SKM-1 treated with dmso at 0.1 percent for 144 hours (cell line): ENCODE results near the gene CEP131.

Experiments used
- DNase-seq: peaks from one replicate; lab custom pipeline; 2025; ENCODE audit not compliant: unreplicated experiment; lab: John Stamatoyannopoulos, UW

CEP131 gene

DNA sequence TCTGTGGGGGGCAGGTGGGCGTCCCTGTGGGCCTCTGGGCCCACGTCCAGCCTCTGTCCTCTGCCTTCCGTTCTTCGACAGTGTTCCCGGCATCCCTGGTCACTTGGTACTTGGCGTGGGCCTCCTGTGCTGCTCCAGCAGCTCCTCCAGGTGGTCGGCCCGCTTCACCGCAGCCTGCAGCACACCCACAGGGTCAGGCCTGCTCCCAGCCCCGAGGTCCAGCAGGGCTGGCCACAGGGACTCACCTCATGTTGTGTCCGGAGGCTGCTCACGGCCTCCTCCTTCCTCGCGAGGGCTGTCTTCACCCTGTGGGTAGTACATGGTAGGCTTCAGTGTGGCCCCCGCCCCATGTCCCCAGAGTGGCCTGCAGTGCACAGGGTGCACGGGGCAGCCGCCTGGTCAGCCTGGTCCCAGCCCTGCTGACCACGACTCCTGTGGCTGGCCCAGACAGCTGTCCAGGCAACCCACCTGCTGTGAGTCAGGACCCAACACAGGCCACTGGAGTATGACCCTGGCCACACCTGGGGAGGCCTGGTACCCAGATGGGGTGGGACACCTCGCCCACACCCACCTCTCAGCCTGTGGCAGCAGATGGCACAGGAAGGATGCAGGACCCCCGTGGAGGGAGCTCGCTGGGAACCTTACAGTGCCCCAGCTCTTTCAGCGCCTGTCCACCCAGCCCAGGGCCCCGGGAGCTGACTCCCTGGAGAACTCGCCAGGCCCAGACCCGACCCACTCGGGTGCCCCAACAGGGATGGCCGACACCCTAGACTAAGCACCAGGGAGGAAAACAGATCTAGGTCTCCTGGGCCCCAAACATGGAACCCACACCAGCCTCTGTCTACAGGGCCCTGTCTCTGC lies 32.9 kb downstream of the CEP131 start:
- DNase-seq: no peak

- no peak for DNase-seq
Observed at GRCh38 chr17:81189016-81189415, 33.7 kb downstream of the CEP131 start.

DNA sequence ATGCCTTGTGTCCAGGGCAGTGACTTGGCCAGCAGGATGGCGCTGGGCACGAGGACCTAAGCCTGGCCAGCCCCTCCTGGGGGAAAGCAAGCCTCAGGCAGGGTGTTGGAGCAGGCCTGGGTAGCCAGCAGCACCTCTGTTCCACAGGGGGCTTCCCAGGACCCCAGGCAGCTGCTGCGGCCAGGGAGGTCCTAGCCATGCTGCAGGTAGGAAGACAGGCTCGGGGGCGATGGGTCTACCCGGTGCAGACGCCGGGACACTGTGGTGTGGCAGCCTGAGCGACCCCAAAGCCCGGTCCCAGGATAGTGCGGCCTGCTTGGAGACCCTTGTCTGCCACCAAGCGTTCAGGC lies 34.3 kb downstream of the CEP131 start:
- no peak for DNase-seq

DNA sequence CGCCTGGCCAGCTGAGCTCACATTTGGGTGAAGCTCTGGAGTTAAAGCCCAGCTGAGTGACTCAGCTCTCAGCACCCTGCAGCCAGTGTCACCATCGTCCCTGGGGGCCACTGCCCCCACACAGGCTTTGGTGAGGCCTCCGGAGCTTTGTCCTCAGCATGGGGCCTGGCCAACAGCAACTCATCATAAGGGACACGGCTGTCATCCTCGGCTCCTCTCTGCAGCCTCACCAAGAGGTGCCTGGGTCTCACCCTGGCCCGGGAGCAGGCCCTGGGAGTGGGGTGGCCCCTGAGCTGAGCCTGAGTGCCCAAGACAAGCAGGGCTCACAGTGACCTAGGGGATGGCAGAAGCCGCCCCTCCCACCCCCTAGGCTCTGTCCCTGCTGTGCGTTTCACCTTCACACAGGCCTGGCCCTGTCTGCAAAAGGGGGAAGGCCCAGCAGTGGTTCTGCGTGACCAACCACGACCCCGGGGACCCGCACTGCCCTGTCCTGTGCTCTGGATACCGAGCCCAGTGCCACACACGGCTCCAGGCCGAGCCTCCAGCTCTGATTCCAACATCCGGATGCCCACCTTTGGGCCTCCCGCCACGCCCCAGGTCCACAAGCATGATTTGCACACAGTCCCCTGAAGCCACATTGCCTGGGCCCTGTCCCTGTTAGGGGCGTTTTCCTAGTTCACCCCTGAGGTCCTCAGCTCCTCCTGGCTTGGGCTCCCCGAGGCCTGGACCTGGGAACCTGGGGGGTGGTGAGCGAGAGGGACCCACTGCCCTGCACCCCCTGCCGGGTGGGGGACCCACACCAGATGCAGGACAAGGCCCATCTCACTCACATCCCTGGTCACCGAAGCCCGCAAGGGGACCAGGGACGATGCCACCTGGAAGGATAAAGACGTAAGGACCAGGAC lies 34.9 kb downstream of the CEP131 start:
- no peak for DNase-seq

- no peak for DNase-seq
Observed at GRCh38 chr17:81187120-81187519, 35.6 kb downstream of the CEP131 start.

GRCh38 chr17:81186203-81186602 lies 36.6 kb downstream of the CEP131 start:
- DNase-seq: no peak

- no peak for DNase-seq
Observed at GRCh38 chr17:81184555-81184954, 38.2 kb downstream of the CEP131 start.

DNA sequence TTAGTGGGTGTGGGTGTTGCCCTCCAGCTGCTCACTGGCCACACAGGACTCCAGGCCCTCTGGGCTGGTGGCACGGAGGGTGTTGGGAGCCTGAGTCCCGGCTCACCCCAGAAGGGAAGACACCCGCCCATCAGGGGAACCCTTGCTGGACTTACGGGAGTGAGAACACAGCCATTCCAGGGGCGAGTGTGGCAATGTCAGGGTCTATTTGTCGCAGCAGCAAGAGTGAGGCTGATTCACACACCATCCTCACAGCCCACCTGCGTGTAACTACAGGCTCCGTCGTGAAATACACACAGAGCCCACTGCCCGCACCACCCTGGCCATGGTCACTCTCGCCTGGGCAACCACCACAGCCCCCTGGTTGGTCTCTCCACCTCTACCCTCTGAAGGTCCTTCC lies 39.0 kb downstream of the CEP131 start:
- no peak for DNase-seq

GRCh38 chr17:81183316-81183715 lies 39.4 kb downstream of the CEP131 start:
- no peak for DNase-seq

GRCh38 chr17:81182596-81182995 lies 40.2 kb downstream of the CEP131 start:
- no peak for DNase-seq

- no peak for DNase-seq
Observed at GRCh38 chr17:81181811-81182185, 41.0 kb downstream of the CEP131 start.

DNA sequence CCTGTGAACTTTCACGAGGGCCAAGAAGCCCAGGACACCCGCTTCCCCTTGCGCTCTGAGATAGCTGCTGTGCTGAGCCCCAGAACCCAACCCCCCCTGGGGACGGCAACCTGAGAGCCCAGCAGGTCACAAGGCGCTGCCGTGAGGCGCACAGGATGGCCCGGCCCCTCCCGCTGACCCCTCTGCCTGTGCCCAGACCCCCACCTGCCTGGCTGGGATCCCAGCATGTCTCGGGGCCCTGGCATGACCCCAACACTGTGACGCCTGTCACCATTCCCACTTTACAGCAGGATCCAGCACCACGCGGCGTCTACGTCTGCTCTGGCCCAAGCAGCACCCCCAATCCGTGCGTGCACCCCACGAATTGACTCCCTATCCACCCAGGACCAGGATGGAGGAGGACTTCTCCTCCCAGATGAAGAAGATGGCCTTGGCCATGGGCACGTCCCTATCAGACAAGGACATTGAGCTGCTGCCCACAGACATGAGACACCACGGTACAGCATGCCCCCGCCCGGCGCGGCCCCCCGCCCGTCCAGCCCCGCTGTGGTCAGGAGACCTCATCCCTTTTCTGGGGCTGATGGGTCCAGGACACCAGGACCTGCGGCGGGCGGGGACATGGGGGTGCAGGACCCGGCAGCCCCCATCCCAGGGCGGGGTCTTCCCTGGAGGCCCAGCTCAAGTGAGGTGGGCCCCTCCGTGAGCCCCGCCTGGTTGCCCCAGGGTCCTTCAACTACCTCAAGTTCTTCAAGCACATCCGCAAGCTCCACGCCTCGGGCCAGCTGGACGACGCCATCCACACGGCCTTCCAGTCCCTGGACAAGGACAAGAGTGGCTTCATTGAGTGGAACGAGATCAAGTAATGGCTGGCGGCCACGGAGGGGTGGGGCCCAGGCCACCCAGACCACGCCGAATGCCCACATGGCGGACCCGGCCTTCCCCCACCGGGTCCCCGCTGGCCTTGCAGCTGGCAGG lies 41.6 kb downstream of the CEP131 start:
- no peak for DNase-seq

GRCh38 chr17:81179861-81180260 lies 42.9 kb downstream of the CEP131 start:
- DNase-seq: no peak

GRCh38 chr17:81179220-81179619 lies 43.5 kb downstream of the CEP131 start:
- no peak for DNase-seq

DNA sequence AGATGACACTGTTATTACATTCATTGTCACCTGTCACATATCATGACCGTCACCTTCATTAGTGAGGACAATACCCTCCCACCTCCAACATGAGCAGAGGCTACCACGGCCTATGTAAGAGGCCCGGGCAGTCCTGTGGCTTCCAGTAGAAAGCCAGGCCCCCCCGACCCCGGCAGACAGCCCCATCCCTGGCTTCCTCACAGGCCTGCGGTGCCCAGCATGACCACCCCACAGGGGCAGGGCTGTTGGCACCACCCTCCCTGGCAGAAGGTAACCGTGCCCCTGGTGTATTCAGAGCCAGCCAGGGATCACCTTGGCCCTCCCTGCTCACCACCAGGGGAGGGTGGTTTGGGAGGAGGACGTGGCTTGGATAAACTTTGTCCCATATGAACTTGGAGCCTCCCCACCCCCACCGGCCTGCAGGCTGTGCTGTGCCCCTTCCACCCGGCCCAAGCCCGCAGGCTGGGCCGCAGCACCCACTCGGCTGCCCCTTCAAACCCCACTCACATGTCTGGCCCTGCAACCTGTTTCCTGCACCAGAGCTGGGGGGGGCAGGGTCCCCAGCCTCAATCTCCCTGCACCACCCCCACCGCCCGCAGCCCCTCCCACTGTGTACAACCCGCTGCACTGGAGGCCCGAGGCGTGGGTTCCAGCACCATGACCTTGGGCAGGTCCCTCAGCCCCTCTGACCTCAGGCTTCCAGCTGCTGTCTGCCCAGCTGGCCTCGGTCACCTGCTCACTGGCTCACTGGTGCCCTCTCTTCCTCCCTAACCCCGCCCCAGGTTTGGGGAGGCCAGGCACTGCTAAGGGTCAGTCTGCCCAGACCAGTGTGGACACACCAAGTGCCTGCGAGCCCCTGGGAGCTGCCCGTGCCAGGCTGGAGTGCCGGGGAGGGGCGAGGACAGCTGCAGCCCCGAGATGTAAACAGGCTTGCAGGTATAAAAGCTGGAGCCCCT lies 44.4 kb downstream of the CEP131 start:
- no peak for DNase-seq

DNA sequence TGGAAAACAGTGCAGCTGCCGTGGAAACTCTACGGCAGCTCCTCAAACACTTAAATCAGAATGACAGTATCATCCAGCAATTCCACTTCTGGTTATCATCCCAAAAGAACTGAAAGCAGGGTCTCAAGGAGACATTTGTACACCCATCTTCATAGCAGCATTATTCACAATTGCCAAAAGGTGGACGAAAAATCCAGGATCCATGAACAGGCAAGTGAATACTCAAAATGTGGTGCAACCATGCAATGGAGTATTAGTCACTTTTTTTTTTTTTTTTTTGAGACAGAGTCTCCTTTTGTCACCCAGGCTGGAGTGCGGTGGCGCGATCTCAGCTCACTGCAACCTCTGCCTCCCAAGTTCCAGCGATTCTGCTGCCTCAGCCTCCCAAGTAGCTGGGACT lies 46.1 kb downstream of the CEP131 start:
- no peak for DNase-seq

GRCh38 chr17:81173762-81174155 lies 49.0 kb downstream of the CEP131 start:
- DNase-seq: no peak

- no peak for DNase-seq
Observed at GRCh38 chr17:81173052-81173761, 49.6 kb downstream of the CEP131 start.

DNA sequence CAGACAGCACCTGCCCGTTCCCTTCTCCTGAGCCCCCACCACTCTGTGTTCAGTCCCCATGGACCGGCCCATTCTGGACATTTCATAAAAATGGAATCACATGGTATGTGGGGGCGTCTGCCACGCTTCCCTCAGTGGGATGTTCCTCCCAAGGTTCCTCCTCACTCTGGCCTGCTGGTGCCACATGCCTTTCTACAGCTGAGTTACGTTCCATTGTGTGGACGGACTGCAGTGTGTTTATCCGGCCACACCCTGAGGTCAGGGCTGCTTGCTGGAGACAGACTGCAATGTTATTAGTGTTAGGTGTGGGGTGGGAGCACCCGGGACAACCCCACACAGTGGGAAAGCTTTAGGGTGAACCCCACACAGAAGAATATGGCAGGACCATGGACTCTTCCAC lies 50.8 kb downstream of the CEP131 start:
- DNase-seq: no peak
